ENCODE results near the gene OR2F2.

OR2F2 gene

GRCh38 chr7:143965280-143965679, 30.2 kb downstream of the OR2F2 start:
- no peaks in the 10 kb centered on the region for H3K4me1 ChIP-seq (ENCODE audit: low read length)
- H3K9ac ChIP-seq (ENCODE audit: low read length) = no peak overlapping the region
- H4K20me1 ChIP-seq (ENCODE audit: insufficient read depth, low read length) = no peaks in the 10 kb centered on the region
- H3K36me3 ChIP-seq (replicated peaks; ENCODE audit: insufficient read depth, low read length) = no peaks in the 10 kb centered on the region
- H3F3A ChIP-seq (ENCODE audit: insufficient read depth, low read length) = no peaks in the 10 kb centered on the region
- no peak overlapping the region for H3K27ac ChIP-seq (ENCODE audit: low read length)
- H3K4me2 ChIP-seq (ENCODE audit: low read depth, low read length) = no peak overlapping the region
- no peaks in the 10 kb centered on the region for H3K9me2 ChIP-seq (replicated peaks; ENCODE audit: insufficient read depth, low read length)
- TF ChIP-seq EZH2phosphoT487 (IDR thresholded peaks at IDR 0.05; ENCODE audit: low read length) (no peak), EZH2 (optimal IDR thresholded peaks at IDR 0.05; ENCODE audit: low read depth, low read length) (no peak), CTCF (IDR thresholded peaks at IDR 0.05; ENCODE audit: low read length) (no peak)
- no peaks in the 10 kb centered on the region for H3K27me3 ChIP-seq (replicated peaks; ENCODE audit: insufficient read depth, low read length)
- DNase-seq = no peak
- H2AFZ ChIP-seq (ENCODE audit: low read length) = no peak overlapping the region
- no peaks in the 10 kb centered on the region for H3K9me3 ChIP-seq (replicated peaks; ENCODE audit: insufficient read depth, low read length)
- H3K79me2 ChIP-seq (ENCODE audit: low read length) = no peaks in the 10 kb centered on the region
- H3K4me3 ChIP-seq (ENCODE audit: low read length) = no peak overlapping the region

- DNase-seq = no peak
- TF ChIP-seq EZH2 (optimal IDR thresholded peaks at IDR 0.05; ENCODE audit: low read depth, low read length) (no peak), EZH2phosphoT487 (IDR thresholded peaks at IDR 0.05; ENCODE audit: low read length) (no peak), CTCF (IDR thresholded peaks at IDR 0.05; ENCODE audit: low read length) (no peak)
These were observed 32.4 kb downstream of the OR2F2 start for GRCh38 chr7:143967398-143967797.

GRCh38 chr7:143973870-143974416, 38.9 kb downstream of the OR2F2 start:
- Histone ChIP-seq H3K27me3 (replicated peaks; ENCODE audit: insufficient read depth, low read length) (no peaks in the 10 kb centered on the region), H2AFZ (ENCODE audit: low read length) (no peak overlapping the region), H3K9ac (ENCODE audit: low read length) (no peak overlapping the region), H3K79me2 (ENCODE audit: low read length) (no peaks in the 10 kb centered on the region), H3K9me2 (replicated peaks; ENCODE audit: insufficient read depth, low read length) (no peaks in the 10 kb centered on the region), H3K36me3 (replicated peaks; ENCODE audit: insufficient read depth, low read length) (no peaks in the 10 kb centered on the region), H3K4me1 (ENCODE audit: low read length) (no peaks in the 10 kb centered on the region), H3K27ac (ENCODE audit: low read length) (no peak overlapping the region), H3K4me2 (ENCODE audit: low read depth, low read length) (no peak overlapping the region), H3K4me3 (ENCODE audit: low read length) (no peak overlapping the region), H4K20me1 (ENCODE audit: insufficient read depth, low read length) (no peaks in the 10 kb centered on the region), H3K9me3 (replicated peaks; ENCODE audit: insufficient read depth, low read length) (no peaks in the 10 kb centered on the region), H3F3A (ENCODE audit: insufficient read depth, low read length) (no peaks in the 10 kb centered on the region)
- DNase-seq = no peak
- TF ChIP-seq CTCF (IDR thresholded peaks at IDR 0.05; ENCODE audit: low read length) = no peak
- TF ChIP-seq EZH2phosphoT487 (IDR thresholded peaks at IDR 0.05; ENCODE audit: low read length) = no peak
- TF ChIP-seq EZH2 (optimal IDR thresholded peaks at IDR 0.05; ENCODE audit: low read depth, low read length) = no peak

More at GRCh38 chr7:143967398-143967797, 32.4 kb downstream of the OR2F2 start:
- no peaks in the 10 kb centered on the region for H3K9me3 ChIP-seq (replicated peaks; ENCODE audit: insufficient read depth, low read length)
- no peak overlapping the region for H2AFZ ChIP-seq (ENCODE audit: low read length)
- H3K4me3 ChIP-seq (ENCODE audit: low read length) = no peak overlapping the region
- no peaks in the 10 kb centered on the region for H3K79me2 ChIP-seq (ENCODE audit: low read length)
- no peaks in the 10 kb centered on the region for H3K4me1 ChIP-seq (ENCODE audit: low read length)
- no peaks in the 10 kb centered on the region for H3K36me3 ChIP-seq (replicated peaks; ENCODE audit: insufficient read depth, low read length)
- no peaks in the 10 kb centered on the region for H4K20me1 ChIP-seq (ENCODE audit: insufficient read depth, low read length)
- no peak overlapping the region for H3K4me2 ChIP-seq (ENCODE audit: low read depth, low read length)
- H3K27me3 ChIP-seq (replicated peaks; ENCODE audit: insufficient read depth, low read length) = no peaks in the 10 kb centered on the region
- no peaks in the 10 kb centered on the region for H3K9me2 ChIP-seq (replicated peaks; ENCODE audit: insufficient read depth, low read length)
- no peaks in the 10 kb centered on the region for H3F3A ChIP-seq (ENCODE audit: insufficient read depth, low read length)
- no peak overlapping the region for H3K9ac ChIP-seq (ENCODE audit: low read length)
- no peak overlapping the region for H3K27ac ChIP-seq (ENCODE audit: low read length)

All from MM.1S (cell line).